Tibial artery (tissue), 4 donors: ENCODE results near the gene KSR1.

Experiments used
- DNase-seq, 2 donors: peaks; one replicate each; pipeline ENCODE4 v3.0.0-alpha.2; 2019
- H3K27ac ChIP-seq, 2 donors: fragments of 200-600 bp; sonication (generic) in 1 of 2; 1 replicate in 1 of 2; 2 replicates in 1 of 2; pipeline ENCODE4 v1.5.1; 2018 to 2019; ENCODE audit warnings: mild to moderate bottlenecking in 1 of 2
- H3K27me3 ChIP-seq, 2 donors: fragments of 200-600 bp; sonication (generic) in 1 of 2; one replicate each; pipeline versions ENCODE4 v1.5.1 to v1.6.0; 2016 to 2019
- H3K36me3 ChIP-seq, 3 donors: fragments of 200-600 bp; sonication (generic) in 2 of 3; one replicate each; pipeline ENCODE4 v1.5.1; 2016 to 2019; ENCODE audit warnings: mild to moderate bottlenecking in 2 of 3
- H3K4me1 ChIP-seq, 4 donors: fragments of 200-600 bp; sonication (generic) in 2 of 4; 1 replicate in 3 of 4; 2 replicates in 1 of 4; pipeline ENCODE4 v1.5.1; 2016 to 2019
- H3K4me3 ChIP-seq, 2 donors: fragments of 200-600 bp; sonication (generic) in 1 of 2; 1 replicate in 1 of 2; 2 replicates in 1 of 2; pipeline ENCODE4 v1.5.1; 2018 to 2019; ENCODE audit warnings: mild to moderate bottlenecking in 2 of 2
- H3K9me3 ChIP-seq, 3 donors: fragments of 200-600 bp; sonication (generic) in 1 of 3; one replicate each; pipeline ENCODE4 v1.5.1; 2016 to 2019
- CTCF ChIP-seq, 2 experiments: fragments of 200-600 bp in 1 of 2; fragments of 450-650 bp in 1 of 2; IDR thresholded peaks; one replicate each; pipeline ENCODE4 v1.5.1; 2017 to 2019; ENCODE audit warnings: antibody characterized with exemption in 2 of 2, mild to moderate bottlenecking in 1 of 2, moderate library complexity in 1 of 2
- intact Hi-C: fragments of 100-400 bp; cut with DNase I; formaldehyde crosslinking; loops from one replicate; pipeline ENCODE4 v1.15.0; 2023; ENCODE audit warnings: low total_unique reads

KSR1 gene

GRCh38 chr17:27459433-27459832 is 3.2 kb downstream of the KSR1 start:
- no peaks in the 10 kb centered on the region for H3K9me3 ChIP-seq
- no peaks in the 10 kb centered on the region for H3K36me3 ChIP-seq
- H3K27ac ChIP-seq, result no peak overlapping the region
- intact Hi-C loops, result loop anchor here (5.0 to 10.0 kb wide), 3 partner anchors 33 to 135 kb away; no protein-coding TSS in a partner anchor
- no peak for DNase-seq
- peaks cover 0 to 25% (median 18%) of the 10 kb centered on the region in 4 donors for H3K4me1 ChIP-seq
- H3K4me3 ChIP-seq, result no peak overlapping the region
- H3K27me3 ChIP-seq, result no peaks in the 10 kb centered on the region
- TF ChIP-seq CTCF (IDR thresholded peaks at IDR 0.05), result no peak

- Histone ChIP-seq H3K4me1 (peaks cover 0 to 25% (median 18%) of the 10 kb centered on the region in 4 donors), H3K27ac (no peak overlapping the region), H3K36me3 (no peaks in the 10 kb centered on the region), H3K9me3 (no peaks in the 10 kb centered on the region), H3K27me3 (no peaks in the 10 kb centered on the region), H3K4me3 (no peak overlapping the region)
- no peak for TF ChIP-seq CTCF (IDR thresholded peaks at IDR 0.05)
- intact Hi-C loops, result no loop called here
- DNase-seq, result no peak
Measured at GRCh38 chr17:27460196-27460725, 4.0 kb downstream of the KSR1 start.

GRCh38 chr17:27461192-27461859 is 5.1 kb downstream of the KSR1 start:
- no peaks in the 10 kb centered on the region for H3K27me3 ChIP-seq
- TF ChIP-seq CTCF (IDR thresholded peaks at IDR 0.05), result no peak
- peaks cover 0 to 20% (median 16%) of the 10 kb centered on the region in 4 donors for H3K4me1 ChIP-seq
- intact Hi-C loops, result no loop called here
- no peaks in the 10 kb centered on the region for H3K9me3 ChIP-seq
- H3K27ac ChIP-seq, result no peak overlapping the region
- H3K36me3 ChIP-seq, result no peaks in the 10 kb centered on the region
- no peak for DNase-seq
- no peak overlapping the region for H3K4me3 ChIP-seq

- intact Hi-C loops, result no loop called here
- no peak for TF ChIP-seq CTCF (IDR thresholded peaks at IDR 0.05)
- no peaks in the 10 kb centered on the region for H3K27me3 ChIP-seq
Measured at GRCh38 chr17:27462149-27462548, 5.9 kb downstream of the KSR1 start.

GRCh38 chr17:27462714-27463113 is 6.5 kb downstream of the KSR1 start:
- no peak for DNase-seq
- Histone ChIP-seq H3K27me3 (no peaks in the 10 kb centered on the region), H3K36me3 (no peaks in the 10 kb centered on the region), H3K27ac (no peak overlapping the region), H3K4me1 (peaks cover 0 to 11% (median 9%) of the 10 kb centered on the region in 4 donors), H3K9me3 (no peaks in the 10 kb centered on the region), H3K4me3 (no peak overlapping the region)
- TF ChIP-seq CTCF (IDR thresholded peaks at IDR 0.05), result no peak
- intact Hi-C loops, result no loop called here

More at GRCh38 chr17:27462149-27462548, 5.9 kb downstream of the KSR1 start:
- Histone ChIP-seq H3K36me3 (no peaks in the 10 kb centered on the region), H3K27ac (no peak overlapping the region), H3K4me3 (no peak overlapping the region), H3K4me1 (peaks cover 0 to 17% (median 14%) of the 10 kb centered on the region in 4 donors), H3K9me3 (no peaks in the 10 kb centered on the region)
- DNase-seq, result no peak
